ENCODE data around the gene DNASE2B. TPM values are rescaled to one million over a fixed set of nuclear protein-coding genes. Genes with fewer than 3 reads are reported as not detected.

DNASE2B gene
- total RNA-seq, 1 donor from 2014 or later, result not detected

- Mint-ChIP-seq H3K36me3 (no peaks in the 10 kb centered on the region), H3K27ac (no peak overlapping the region), H3K4me1 (peaks cover 19% of the 10 kb centered on the region), H3K9me3 (no peaks in the 10 kb centered on the region), H3K27me3 (ENCODE audit: low read depth) (no peaks in the 10 kb centered on the region), H3K4me3 (no peak overlapping the region)
- DNase-seq (ENCODE audit: low spot score in 2 of 2, unreplicated experiment in 2 of 2), result no peak
- TF ChIP-seq CTCF (IDR thresholded peaks at IDR 0.05; ENCODE audit: unreplicated experiment), result no peak
These were observed 12.9 kb upstream of the DNASE2B start for GRCh38 chr1:84385347-84385746.

GRCh38 chr1:84386716-84387479 is 11.4 kb upstream of the DNASE2B start:
- Mint-ChIP-seq H3K4me1 (peaks cover 20% of the 10 kb centered on the region), H3K36me3 (no peaks in the 10 kb centered on the region), H3K27me3 (ENCODE audit: low read depth) (no peaks in the 10 kb centered on the region), H3K9me3 (no peaks in the 10 kb centered on the region), H3K27ac (no peak overlapping the region), H3K4me3 (no peak overlapping the region)
- TF ChIP-seq CTCF (IDR thresholded peaks at IDR 0.05; ENCODE audit: unreplicated experiment), result no peak
- no peak for DNase-seq (ENCODE audit: low spot score in 2 of 2, unreplicated experiment in 2 of 2)

GRCh38 chr1:84387480-84388163 is 10.7 kb upstream of the DNASE2B start:
- H3K4me1 Mint-ChIP-seq, result peaks cover 14% of the 10 kb centered on the region
- no peaks in the 10 kb centered on the region for H3K9me3 Mint-ChIP-seq
- no peak overlapping the region for H3K27ac Mint-ChIP-seq
- no peak for DNase-seq (ENCODE audit: low spot score in 2 of 2, unreplicated experiment in 2 of 2)
- no peak for TF ChIP-seq CTCF (IDR thresholded peaks at IDR 0.05; ENCODE audit: unreplicated experiment)
- no peaks in the 10 kb centered on the region for H3K27me3 Mint-ChIP-seq (ENCODE audit: low read depth)
- H3K4me3 Mint-ChIP-seq, result no peak overlapping the region
- no peaks in the 10 kb centered on the region for H3K36me3 Mint-ChIP-seq

- TF ChIP-seq CTCF (IDR thresholded peaks at IDR 0.05; ENCODE audit: unreplicated experiment), result no peak
- H3K4me1 Mint-ChIP-seq, result peaks cover 8% of the 10 kb centered on the region
- no peaks in the 10 kb centered on the region for H3K9me3 Mint-ChIP-seq
- H3K36me3 Mint-ChIP-seq, result no peaks in the 10 kb centered on the region
- H3K27me3 Mint-ChIP-seq (ENCODE audit: low read depth), result no peaks in the 10 kb centered on the region
- no peak overlapping the region for H3K4me3 Mint-ChIP-seq
- H3K27ac Mint-ChIP-seq, result no peak overlapping the region
- no peak for DNase-seq (ENCODE audit: low spot score in 2 of 2, unreplicated experiment in 2 of 2)
These were observed 8.1 kb upstream of the DNASE2B start for GRCh38 chr1:84390226-84390625.

- H3K9me3 Mint-ChIP-seq, result no peaks in the 10 kb centered on the region
- no peaks in the 10 kb centered on the region for H3K27me3 Mint-ChIP-seq (ENCODE audit: low read depth)
- no peak for TF ChIP-seq CTCF (IDR thresholded peaks at IDR 0.05; ENCODE audit: unreplicated experiment)
- H3K4me1 Mint-ChIP-seq, result peaks cover under 1% of the 10 kb centered on the region
- no peak overlapping the region for H3K27ac Mint-ChIP-seq
- DNase-seq (ENCODE audit: low spot score in 2 of 2, unreplicated experiment in 2 of 2), result no peak
- H3K4me3 Mint-ChIP-seq, result no peak overlapping the region
- no peaks in the 10 kb centered on the region for H3K36me3 Mint-ChIP-seq
These were observed 2.9 kb downstream of the DNASE2B start for GRCh38 chr1:84401156-84401555.
